Measurements from ENCODE around the gene ZNF776.
"Not testable (repeated sequence)": the region's sequence is repeated elsewhere in the genome, so short reads cannot be mapped to it uniquely, and the experiment has no call there.

Gene ZNF776

DNA sequence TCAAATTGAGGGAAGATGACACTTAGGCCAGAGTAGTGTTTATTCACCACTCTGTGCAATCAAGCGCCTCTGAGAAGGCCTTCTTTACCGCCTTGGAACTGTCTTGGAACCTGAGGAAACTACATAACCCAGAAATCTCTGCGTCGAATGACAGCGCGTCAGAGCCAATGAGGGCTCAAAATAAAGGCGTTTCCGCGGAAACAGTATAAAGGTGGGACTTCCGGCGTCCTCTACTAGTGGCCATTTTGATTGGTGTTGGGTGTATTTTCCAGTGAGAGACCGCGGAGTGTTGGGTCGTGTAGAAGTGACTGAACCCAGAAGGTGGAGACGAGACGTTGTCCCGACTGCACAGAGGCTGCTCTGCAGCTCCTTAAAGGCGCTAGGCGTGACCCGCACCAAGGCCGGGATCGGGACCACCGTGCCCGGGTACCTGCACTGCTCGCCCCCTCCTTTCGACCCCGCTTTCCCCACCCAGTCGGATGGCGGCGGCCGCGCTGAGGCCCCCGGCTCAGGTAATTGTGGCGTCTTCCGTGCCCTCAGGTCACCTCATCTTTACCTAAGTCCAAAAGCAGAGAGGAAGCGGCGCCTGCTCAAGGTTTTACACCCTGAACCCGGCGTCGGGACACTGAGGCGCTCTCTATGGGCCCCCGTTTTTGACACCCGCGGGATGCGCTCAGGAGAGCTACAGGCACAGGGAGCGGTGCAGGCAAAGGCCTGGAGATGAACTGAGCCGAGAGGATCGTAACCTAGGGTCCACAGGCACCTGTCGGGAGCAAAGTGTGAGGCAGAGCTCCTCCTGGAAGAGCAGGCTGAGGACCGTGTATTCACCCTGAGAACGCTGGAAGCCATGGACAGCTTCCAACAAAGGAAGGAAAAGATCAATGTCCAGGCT is at the start of gene ZNF776:
Gene ZNF776, plus strand, starts transcription at position 236 of the 892 bp plus-strand sequence. Its CDS starts 244 bp downstream, at position 480.
- FAIRE-seq, result peak; percentile 97
- peak; percentile 71 for DNase-seq (ENCODE audit: extremely low spot score, insufficient read length, low read depth)

GRCh38 chr19:57701625-57702024 is 45.0 kb upstream of the ZNF776 start:
- DNase-seq (ENCODE audit: extremely low spot score, insufficient read length, low read depth) (no peak), FAIRE-seq (no peak)

- DNase-seq (ENCODE audit: extremely low spot score, insufficient read length, low read depth) (no peak), FAIRE-seq (no peak)
Measured at GRCh38 chr19:57706346-57706745, 40.3 kb upstream of the ZNF776 start.

GRCh38 chr19:57708641-57709361 is 37.8 kb upstream of the ZNF776 start, which contains the start of gene ZNF154:
Gene ZNF154 (minus strand): TSS chr19:57709204. CDS start chr19:57708971, 233 bp downstream.
- DNase-seq (ENCODE audit: extremely low spot score, insufficient read length, low read depth) (no peak), FAIRE-seq (no peak)

DNA sequence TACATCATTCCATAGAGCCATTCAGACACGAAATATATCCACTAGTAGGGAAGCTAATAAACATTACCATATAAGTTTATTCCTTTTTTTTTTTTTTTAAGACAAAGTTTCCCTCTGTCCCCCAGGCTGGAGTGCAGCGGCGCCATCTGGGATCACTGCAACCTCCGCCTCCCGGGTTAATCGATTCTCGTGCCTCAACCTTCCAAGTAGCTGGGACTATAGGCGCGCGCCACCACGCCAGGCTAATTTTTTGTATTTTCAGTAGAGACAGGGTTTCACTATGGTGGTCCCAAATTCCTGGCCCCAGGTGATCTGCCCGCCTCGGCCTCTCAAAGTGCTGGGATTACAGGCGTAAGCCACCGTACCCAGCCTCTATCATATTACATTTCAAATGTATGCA is 37.0 kb upstream of the ZNF776 start:
- FAIRE-seq (no peak), DNase-seq (ENCODE audit: extremely low spot score, insufficient read length, low read depth) (no peak)

GRCh38 chr19:57712222-57712621 is 34.4 kb upstream of the ZNF776 start:
- FAIRE-seq (no peak), DNase-seq (ENCODE audit: extremely low spot score, insufficient read length, low read depth) (no peak)

GRCh38 chr19:57719424-57719823 is 27.2 kb upstream of the ZNF776 start:
- no peak for DNase-seq (ENCODE audit: extremely low spot score, insufficient read length, low read depth)
- no peak for FAIRE-seq

DNA sequence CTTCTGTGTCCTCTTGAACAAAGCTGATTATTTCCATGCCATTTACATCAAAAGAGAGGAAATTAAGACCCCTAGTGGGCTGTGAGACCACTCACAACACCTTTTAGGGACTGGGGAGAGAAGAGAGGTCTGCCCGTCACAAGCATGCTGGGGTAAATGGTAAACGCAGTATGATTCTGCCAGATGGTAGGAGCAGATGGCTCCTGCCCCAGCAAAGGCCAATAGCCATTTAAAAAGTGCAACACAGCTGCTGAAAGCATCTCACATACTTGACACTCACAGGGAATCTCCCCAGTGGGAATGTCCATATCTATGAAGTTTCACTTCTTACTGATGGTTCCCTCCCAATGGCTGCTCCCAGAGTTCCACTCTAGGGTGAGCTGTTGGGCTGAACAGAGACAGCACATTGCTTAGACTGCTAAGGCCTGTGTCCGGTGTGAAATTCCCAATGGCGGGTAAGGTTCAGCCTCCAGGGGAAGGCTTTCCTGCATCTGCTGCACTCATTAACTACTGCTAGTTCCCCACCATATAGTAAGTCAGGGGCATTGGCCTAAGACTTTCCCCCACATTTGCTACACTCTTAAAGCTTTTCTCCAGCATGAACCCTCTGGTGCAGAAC is 26.6 kb upstream of the ZNF776 start:
- FAIRE-seq (no peak), DNase-seq (ENCODE audit: extremely low spot score, insufficient read length, low read depth) (no peak)

DNA sequence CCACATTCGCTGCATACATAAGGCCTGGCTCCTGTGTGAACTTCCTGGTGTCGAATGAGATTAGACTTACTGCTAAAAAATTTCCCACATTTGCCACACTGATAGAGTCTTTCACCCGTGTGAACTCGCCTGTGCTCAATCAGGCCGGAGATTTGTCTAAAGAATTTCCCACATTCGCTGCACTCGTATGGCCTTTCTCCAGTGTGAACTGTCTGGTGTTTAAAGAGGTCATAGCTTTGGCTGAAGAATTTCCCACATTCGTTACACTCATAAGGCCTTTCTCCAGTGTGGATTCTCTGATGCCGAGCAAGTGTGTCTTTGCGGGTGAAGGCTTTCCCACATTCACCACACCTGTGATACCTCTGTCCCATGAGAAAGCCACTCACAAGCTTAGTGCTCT is 25.7 kb upstream of the ZNF776 start:
- no peak for FAIRE-seq
- DNase-seq (ENCODE audit: extremely low spot score, insufficient read length, low read depth), result no peak

DNA sequence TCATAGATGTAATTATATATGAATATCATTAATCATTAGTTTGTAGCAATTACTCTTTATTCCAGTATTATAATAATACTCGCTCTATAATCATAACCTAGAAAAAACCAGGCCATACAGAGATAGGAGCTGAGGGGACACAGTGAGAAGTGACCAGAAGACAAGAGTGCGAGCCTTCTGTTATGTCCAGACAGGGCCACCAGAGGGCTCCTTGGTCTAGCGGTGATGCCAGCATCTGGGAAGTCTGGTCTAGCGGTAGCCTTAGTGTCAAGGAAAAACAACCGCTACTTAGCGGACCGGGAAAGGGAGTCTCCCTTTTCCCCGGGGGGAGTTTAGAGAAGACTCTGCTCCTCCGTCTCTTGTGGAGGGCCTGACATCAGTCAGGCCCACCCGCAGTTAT is 8.3 kb upstream of the ZNF776 start:
- not testable (repeated sequence) for DNase-seq (ENCODE audit: extremely low spot score, insufficient read length, low read depth); FAIRE-seq

- FAIRE-seq; DNase-seq (ENCODE audit: extremely low spot score, insufficient read length, low read depth): not testable (repeated sequence)
Measured at GRCh38 chr19:57738770-57739169, 7.8 kb upstream of the ZNF776 start.

GRCh38 chr19:57747472-57747807 is 825 bp downstream of the ZNF776 start:
- FAIRE-seq, result peak; percentile 15
- no peak for DNase-seq (ENCODE audit: extremely low spot score, insufficient read length, low read depth)

GRCh38 chr19:57748029-57748428 is 1.4 kb downstream of the ZNF776 start:
- FAIRE-seq, result no peak
- no peak for DNase-seq (ENCODE audit: extremely low spot score, insufficient read length, low read depth)

- DNase-seq (ENCODE audit: extremely low spot score, insufficient read length, low read depth) (no peak), FAIRE-seq (no peak)
Measured at GRCh38 chr19:57754091-57754673, 7.6 kb downstream of the ZNF776 start.

DNA sequence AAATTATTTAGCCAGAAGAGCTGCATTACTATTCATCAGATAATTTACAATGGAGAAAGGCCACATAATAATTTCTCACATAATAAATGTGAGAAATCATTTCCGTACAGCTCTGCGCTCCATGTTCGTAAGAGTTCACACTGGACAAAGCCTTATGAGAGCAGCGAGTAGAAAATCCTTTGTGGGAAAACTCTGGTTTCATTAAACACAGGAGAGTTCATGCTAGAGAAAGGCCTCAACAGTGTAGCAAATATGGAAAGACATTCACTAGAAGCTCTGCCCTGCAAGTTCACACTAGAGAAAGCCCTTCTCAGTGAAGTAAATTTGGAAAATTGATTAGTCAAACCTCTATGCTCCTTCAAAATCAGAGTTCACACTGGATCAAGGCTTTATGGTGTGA is 8.4 kb downstream of the ZNF776 start:
- DNase-seq (ENCODE audit: extremely low spot score, insufficient read length, low read depth) (no peak), FAIRE-seq (no peak)

DNA sequence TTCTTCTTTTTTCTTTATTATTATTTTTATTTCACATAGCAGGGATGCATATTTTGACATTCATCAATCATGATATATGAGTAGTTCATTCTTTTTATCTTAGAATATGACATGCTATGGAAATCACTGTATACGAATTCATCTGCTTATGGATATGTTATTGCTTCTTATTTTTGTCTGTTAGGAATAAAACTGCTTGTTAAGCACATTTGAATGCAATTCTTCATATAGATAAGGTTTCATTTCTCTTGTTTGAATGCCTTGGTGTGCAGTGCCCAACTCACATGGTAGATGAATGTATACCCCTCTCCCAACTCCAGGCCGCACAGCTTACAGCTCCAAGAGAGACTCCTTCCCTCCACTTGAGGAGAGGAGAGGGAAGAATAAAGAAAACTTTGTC is 11.3 kb downstream of the ZNF776 start:
- FAIRE-seq (no peak), DNase-seq (ENCODE audit: extremely low spot score, insufficient read length, low read depth) (no peak)

GRCh38 chr19:57759096-57759495 is 12.5 kb downstream of the ZNF776 start:
- no peak for FAIRE-seq
- DNase-seq (ENCODE audit: extremely low spot score, insufficient read length, low read depth), result no peak

DNA sequence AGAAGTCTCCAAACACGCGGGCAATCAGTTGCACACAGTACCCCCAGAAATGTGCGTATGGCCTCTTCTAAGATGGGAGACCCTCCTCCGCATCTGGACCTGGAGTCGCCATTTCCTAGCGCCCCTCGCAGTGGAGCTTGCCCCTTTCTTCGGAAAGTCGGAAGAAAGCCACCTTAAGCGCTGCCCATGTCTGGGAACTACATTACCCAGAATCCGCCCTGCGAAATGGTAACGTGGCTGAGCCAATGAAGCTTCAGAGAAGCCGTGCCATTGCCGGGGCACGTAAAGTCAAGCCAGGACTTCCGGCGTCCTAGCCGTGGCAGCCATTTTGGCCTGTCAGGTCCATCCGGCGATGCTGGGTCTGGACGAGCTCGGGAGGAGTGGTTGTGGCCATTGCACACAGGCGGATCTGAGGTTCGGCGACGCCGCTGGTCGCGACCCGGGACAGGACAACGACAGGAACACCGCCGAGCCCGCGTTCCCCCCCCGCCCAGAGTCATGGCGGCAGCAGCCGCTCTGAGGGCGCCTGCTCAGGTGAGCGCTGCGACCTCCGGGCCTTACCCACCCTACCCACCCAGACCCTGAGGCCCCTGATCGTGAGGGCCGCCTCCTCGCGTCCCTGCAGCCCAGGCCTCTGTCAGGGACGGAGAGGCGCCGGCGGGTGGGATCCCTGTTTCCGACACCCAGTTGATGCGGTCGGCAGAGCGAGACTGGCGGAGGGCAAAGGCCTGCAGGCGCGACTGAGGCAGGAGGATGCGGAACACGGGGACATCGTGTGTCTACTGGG is 22.9 kb downstream of the ZNF776 start, which contains the start of gene ZNF586:
Gene ZNF586, plus strand, starts transcription at position 332 of the 787 bp plus-strand sequence. Its CDS starts 167 bp downstream, at position 499.
- DNase-seq (ENCODE audit: extremely low spot score, insufficient read length, low read depth) (peak; percentile 91), FAIRE-seq (peak; percentile 98)

DNA sequence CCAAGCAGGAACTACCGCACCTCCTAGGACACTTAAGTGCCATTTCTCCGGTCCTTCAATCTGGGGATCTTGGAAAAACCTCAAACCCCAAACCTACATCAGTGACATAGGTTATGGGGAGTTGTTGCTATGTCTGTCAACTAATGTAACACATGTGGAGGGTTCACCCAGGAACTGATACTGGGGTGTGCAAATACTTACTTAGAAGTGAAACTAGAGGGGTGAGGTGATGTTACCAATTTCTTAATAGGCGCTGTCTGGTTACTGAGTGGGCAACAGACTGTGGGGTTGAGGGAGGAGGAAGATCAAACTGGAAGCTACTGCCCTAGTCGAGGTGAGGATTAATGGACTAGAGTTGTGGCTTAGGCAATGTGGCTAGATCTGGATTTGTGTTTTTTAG is 24.8 kb downstream of the ZNF776 start:
- FAIRE-seq (no peak), DNase-seq (ENCODE audit: extremely low spot score, insufficient read length, low read depth) (no peak)

Data from GM18507 (cell line).